ENCODE results near the gene TP53RK. TPM values are rescaled to one million over a fixed set of nuclear protein-coding genes. Genes with fewer than 3 reads are reported as not detected.

The TP53RK gene
- total and polyA plus RNA-seq, 2 of the 13 experiments (the other 11 are each of a cell fraction or from before 2014, with no cell fraction given): 12.9 to 25.5 TPM

- TF ChIP-seq SP2 (CRISPR knock-in tag; IDR thresholded peaks at IDR 0.05) (0 out of 2 replicates have a peak, but pooled peaks have one; percentile 20), HNF4G (IDR thresholded peaks at IDR 0.05; ENCODE audit: borderline replicate concordance, low read depth, low read length) (no peak), HNF4G (CRISPR knock-in tag; IDR thresholded peaks at IDR 0.05; ENCODE audit: borderline replicate concordance, low read depth) (no peak), SIX4 (CRISPR knock-in tag; IDR thresholded peaks at IDR 0.05) (no peak), IRX3 (CRISPR knock-in tag; IDR thresholded peaks at IDR 0.05; ENCODE audit: borderline replicate concordance, low read depth) (no peak), SIN3A (IDR thresholded peaks at IDR 0.05; ENCODE audit: borderline replicate concordance, low read depth, low read length) (no peak), ZNF749 (CRISPR knock-in tag; IDR thresholded peaks at IDR 0.05; ENCODE audit: borderline replicate concordance) (no peak), PRDM4 (CRISPR knock-in tag; IDR thresholded peaks at IDR 0.05; ENCODE audit: borderline replicate concordance) (no peak), ZNF512B (CRISPR knock-in tag; IDR thresholded peaks at IDR 0.05; ENCODE audit: borderline replicate concordance) (no peak), ZNF737 (CRISPR knock-in tag; IDR thresholded peaks at IDR 0.05; ENCODE audit: borderline replicate concordance) (no peak), ZNF768 (CRISPR knock-in tag; IDR thresholded peaks at IDR 0.05) (no peak), MAFG (CRISPR knock-in tag; IDR thresholded peaks at IDR 0.05) (0 out of 2 replicates have a peak, but pooled peaks have one; percentile 27), CCDC6 (CRISPR knock-in tag; IDR thresholded peaks at IDR 0.05) (0 out of 2 replicates have a peak, but pooled peaks have one; percentile 3), ZNF670 (CRISPR knock-in tag; IDR thresholded peaks at IDR 0.05; ENCODE audit: borderline replicate concordance) (0 out of 2 replicates have a peak, but pooled peaks have one; percentile 35), ZNF564 (CRISPR knock-in tag; IDR thresholded peaks at IDR 0.05) (0 out of 2 replicates have a peak, but pooled peaks have one; percentile 63), THAP8 (CRISPR knock-in tag; IDR thresholded peaks at IDR 0.05; ENCODE audit: borderline replicate concordance) (no peak), XBP1 (CRISPR knock-in tag; IDR thresholded peaks at IDR 0.05) (no peak), MEIS2 (CRISPR knock-in tag; IDR thresholded peaks at IDR 0.05) (no peak), PHF21A (CRISPR knock-in tag; IDR thresholded peaks at IDR 0.05) (no peak), NCOA2 (CRISPR knock-in tag; IDR thresholded peaks at IDR 0.05) (no peak), MTA3 (CRISPR knock-in tag; IDR thresholded peaks at IDR 0.05) (no peak), CHCHD3 (CRISPR knock-in tag; IDR thresholded peaks at IDR 0.05) (no peak), TRIM24 (CRISPR knock-in tag; IDR thresholded peaks at IDR 0.05) (0 out of 2 replicates have a peak, but pooled peaks have one; percentile 0), HOXA9 (CRISPR knock-in tag; IDR thresholded peaks at IDR 0.05; ENCODE audit: borderline replicate concordance) (no peak), ZFYVE20 (CRISPR knock-in tag; IDR thresholded peaks at IDR 0.05; ENCODE audit: borderline replicate concordance, low read depth) (0 out of 2 replicates have a peak, but pooled peaks have one; percentile 1), PHB2 (IDR thresholded peaks at IDR 0.05; ENCODE audit: partially characterized antibody) (no peak)
These were observed 50.4 kb downstream of the TP53RK start (continued) for GRCh38 chr20:46638898-46639274.

Measured in HepG2 (cell line).